Activated CD4-positive, alpha-beta T cell treated with anti-CD3 and anti-CD28 coated beads, Interleukin-2, amount 50 U/mL, for 24 hours (primary cell): ENCODE measurements around the gene THOC7.
A peak's percentile ranks its signal among the peaks of the same experiment; 100 is the strongest.

Experiments used
- DNase-seq, 2 donors: peaks; one replicate each; pipeline ENCODE4 v3.0.0-alpha.2; 2020; ENCODE audit warnings: low read depth in 1 of 2, low spot score in 1 of 2

The THOC7 gene

GRCh38 chr3:63845215-63845614 lies 18.4 kb downstream of the THOC7 start:
- no peak for DNase-seq

DNA sequence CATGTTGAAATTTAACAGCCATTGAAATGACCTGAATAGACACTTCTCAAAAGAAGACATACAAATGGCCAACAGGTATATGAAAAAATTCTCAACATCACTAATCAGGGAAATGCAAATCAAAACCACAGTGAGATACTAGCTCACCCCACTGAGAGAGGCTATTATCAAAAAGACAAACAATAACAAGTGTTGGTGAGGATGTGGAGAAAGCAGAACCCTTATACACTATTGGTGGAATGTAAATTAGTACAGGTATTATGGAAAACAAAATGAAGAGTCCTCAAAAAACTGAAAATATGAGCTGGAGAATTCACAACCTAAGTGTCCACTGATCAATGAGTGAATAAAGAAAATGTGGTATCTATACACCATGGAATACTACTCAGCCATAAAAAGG lies 21.5 kb downstream of the THOC7 start:
- DNase-seq = no peak

DNA sequence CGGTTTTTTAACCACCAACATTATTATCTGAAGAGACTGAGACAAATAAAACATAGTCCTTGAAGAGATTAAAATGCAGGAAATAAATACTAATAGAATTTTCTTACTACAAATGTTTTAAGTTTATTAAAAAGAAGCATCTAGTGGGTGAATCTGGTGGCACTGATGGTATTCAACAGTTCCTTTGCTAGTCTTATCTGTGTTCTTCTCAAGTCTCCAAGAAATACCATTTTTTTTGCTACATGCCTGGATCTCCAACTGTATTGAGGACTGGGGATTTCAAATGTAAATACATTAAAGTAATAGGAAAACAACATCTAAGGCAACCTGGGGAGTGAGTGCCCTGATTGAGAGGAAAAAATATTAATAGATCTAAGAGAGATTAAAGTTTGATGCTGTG lies 21.9 kb downstream of the THOC7 start:
- no peak for DNase-seq

GRCh38 chr3:63832395-63832794 lies 31.2 kb downstream of the THOC7 start:
- no peak for DNase-seq

DNA sequence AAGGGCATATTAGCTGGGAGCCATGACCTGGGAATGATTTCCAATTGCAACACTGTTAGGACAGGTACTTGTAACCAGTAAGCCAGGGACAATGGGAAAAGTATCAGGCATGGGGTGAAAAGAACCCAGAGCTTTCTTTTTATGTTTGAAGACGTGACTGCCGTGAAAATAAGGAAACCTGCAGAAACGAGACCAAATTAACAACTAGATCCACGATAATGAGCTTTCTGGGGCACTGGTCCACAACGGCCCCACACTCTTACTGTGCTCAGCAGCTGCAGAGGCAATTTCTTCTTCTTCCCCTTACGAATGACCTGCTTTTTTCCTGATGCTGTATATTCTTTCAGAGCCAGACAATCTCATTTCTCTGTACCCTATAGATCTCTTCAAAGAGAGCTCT lies 33.1 kb downstream of the THOC7 start:
- DNase-seq = no peak

GRCh38 chr3:63824309-63824708 lies 39.3 kb downstream of the THOC7 start:
- no peak for DNase-seq

DNA sequence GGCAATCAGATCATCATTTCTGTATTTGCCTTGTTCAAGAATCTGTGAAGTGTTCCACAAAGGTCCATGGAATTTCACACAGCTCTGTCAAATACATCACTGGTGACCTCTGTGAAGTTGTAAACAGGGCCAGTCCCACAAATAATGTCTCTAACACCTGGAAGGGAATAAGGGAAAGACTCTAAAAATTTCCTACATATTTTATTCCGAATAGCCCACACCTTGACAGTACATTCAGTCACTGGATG lies 44.5 kb downstream of the THOC7 start, which contains the start of gene C3orf49:
Gene C3orf49, plus strand, starts transcription at position 149 of the 248 bp plus-strand sequence. CDS start 173 bp downstream, outside the sequence.
- no peak for DNase-seq

GRCh38 chr3:63818282-63819150 lies 45.1 kb downstream of the THOC7 start:
- peak; percentile 35 to 49 for DNase-seq

DNA sequence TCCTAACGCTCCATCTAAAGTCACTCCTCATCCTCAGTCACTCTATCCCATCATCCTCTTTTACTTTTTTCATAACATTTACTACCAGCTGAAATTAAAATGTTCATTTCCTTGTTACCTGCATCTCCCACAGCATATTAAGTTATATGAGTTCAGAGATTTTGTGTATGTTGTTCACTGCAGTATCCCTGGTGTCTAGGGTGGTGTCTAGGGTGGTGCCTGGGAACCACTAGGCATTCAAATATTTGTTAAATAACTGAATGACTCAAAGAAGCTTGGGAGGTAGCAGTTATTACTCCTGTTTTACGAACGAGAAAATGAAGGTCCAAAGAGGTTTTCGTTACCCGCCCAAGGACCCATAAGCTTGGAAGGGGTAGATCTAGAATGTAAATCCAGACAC lies 46.4 kb downstream of the THOC7 start:
- DNase-seq = no peak

- DNase-seq = no peak
Measured at GRCh38 chr3:63814237-63814636, 49.4 kb downstream of the THOC7 start.

DNA sequence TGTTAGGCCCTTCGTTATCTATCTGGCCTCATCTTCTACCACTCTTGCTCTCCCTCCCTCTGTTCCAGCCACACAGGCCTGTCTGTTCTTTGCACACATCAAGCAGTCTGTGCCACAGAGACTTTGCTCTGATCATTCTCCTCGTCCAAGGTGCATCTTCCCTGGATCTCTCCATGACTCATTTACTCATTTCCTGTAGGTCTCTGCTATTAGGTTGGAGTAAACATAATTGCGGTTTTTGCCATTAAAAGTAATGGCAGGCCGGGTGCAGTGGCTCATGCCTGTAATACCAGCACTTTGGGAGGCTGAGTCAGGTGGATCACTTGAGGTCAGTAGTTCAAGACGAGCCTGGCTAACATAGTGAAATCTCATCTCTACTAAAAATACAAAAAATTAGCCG lies 54.0 kb downstream of the THOC7 start:
- no peak for DNase-seq

DNA sequence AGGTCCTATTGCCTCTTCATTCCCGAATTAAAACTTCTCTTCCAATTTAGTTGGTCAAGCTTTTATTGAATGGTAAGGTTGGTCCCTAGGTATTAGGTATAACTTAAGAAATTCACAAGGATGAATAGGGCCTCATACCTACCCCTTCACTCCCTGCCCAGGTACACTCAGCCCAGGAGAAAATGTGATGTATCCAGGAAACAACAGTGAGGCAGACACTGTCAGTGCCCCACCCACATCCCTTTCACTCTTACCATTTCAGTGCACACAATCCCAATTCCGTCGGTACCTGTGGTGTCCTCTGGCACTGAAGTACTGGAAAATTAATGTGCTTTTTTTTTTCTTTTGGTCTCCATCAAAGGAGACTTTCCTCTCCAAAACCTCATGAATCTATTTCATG lies 55.0 kb downstream of the THOC7 start:
- no peak for DNase-seq

DNA sequence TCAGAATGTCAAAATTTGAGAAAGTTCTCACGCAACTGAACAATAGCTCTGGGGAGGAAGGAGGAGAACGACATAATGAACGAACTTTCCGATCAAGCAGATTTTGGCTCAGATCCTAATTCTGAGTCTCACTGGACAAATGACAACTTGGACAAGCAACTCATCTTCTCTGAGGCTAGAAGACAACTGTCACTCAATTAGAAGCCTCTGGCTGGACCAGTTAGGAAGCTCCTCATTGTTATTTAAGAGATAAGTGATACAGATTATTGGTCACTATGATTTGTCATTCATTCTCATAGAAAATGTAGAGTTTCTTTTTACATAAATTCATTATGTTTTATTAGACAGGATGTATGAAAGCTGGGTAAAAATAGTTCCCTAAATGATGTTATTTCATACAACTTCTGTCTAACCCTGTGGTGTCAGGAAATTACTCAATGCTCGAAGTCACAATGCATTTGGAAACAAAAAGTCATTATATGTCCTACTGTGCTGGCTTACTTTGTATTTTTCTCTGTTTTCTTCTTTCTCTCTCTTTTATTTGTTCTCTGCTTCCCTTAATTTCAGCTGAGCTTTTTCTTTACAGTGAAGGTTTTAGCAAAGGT lies 55.5 kb downstream of the THOC7 start:
- DNase-seq = no peak

GRCh38 chr3:63803911-63804310 lies 59.7 kb downstream of the THOC7 start:
- DNase-seq = no peak

DNA sequence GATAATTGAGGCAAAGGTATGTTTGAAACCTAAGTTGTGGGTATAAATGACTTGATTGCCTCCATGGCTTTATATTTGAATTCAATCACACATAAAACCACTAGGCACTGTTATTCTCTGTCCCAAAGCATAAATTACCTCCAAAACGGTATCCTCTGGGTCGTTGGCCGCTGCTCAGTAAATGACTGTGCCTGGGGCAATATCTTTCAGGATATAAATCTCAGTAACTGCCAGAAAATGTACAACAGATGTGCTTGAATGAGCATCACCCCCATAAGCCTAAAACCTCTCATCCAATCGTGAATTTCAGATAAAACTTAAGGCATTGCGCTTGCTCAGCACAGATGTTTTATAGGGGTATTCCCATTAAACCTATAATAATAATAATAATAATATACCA lies 63.5 kb downstream of the THOC7 start:
- no peak for DNase-seq

DNA sequence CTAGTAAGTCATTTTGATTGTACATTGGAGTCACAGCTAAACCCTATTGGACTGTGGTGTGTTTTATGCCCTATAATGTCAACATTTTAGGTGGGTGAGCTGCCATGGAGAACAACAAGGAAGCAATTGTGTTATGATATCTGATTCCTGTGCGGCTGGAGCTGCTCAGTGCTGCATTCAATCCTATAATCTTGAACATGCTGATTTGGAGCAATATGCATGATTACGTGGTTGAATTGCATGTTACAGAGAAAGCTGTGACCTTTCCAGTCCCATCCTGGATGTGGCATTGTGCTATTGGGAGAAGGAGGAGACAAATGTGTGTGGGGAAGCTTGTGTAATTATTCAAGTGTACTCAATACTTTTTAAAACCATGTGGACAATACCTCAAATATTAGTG lies 64.7 kb downstream of the THOC7 start:
- DNase-seq = no peak

DNA sequence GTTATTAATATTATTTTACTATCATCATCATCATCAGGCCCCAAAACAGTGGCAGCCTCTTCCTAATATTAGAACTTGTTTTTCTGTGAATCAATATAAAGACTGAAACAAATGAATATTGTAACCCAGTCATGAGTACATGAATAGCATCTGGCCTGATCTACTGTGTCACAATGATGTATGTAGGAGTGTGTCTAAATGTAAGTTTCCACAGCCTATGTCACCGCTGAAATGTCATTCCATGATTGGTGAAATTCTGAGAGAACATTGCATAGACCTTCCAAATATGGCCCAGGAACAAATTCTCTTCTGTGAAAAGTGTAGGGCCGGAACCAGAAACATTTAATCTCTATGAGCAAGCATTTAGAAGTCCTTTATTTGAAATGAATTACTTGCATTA lies 65.1 kb downstream of the THOC7 start:
- no peak for DNase-seq

DNA sequence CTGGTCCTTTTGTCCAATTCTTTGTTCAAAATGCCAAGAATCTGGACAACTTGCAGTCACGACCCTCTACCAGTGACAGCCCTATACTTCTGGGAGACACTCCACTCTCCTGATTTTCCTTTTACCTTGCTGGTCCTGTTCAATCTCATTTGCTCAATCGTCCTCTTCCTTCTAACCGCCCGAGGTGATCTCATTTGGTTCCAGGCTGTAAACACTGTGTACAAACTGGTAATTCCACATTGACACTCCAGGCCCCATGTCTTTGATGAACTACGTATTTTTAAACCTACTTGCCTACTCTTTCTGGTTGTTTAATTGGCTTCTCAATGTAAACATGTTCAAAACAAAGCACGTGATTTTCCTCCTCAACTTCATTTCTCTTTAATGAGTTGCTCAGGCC lies 68.2 kb downstream of the THOC7 start:
- no peak for DNase-seq

- DNase-seq = no peak
Measured at GRCh38 chr3:63791974-63792373, 71.6 kb downstream of the THOC7 start.
